Stomach (tissue), 4 donors: ENCODE results near the gene KDM3A.

Experiments used
- CTCF ChIP-seq, 7 experiments: fragments of 450-650 bp in 4 of 7; fragments of 200-600 bp in 3 of 7; sonication (generic) in 3 of 7; IDR thresholded peaks; one replicate each; pipeline ENCODE4 v1.5.1; 2016 to 2019; ENCODE audit warnings: antibody characterized with exemption in 7 of 7, control low read depth in 2 of 7, mild to moderate bottlenecking in 1 of 7
- POLR2A ChIP-seq, 4 donors: fragments of 450-650 bp; IDR thresholded peaks; one replicate each; pipeline ENCODE4 v1.6.1; 2016; ENCODE audit warnings: antibody characterized with exemption in 4 of 4, control low read depth in 2 of 4, mild to moderate bottlenecking in 1 of 4, moderate library complexity in 1 of 4

- no peak for TF ChIP-seq CTCF (IDR thresholded peaks at IDR 0.05)
- no peak for TF ChIP-seq POLR2A (IDR thresholded peaks at IDR 0.05)
Measured at GRCh38 chr2:86426271-86426670, 14.9 kb upstream of the KDM3A start.
